ENCODE data around the gene LRRC9. TPM values are rescaled to one million over a fixed set of nuclear protein-coding genes. Genes with fewer than 3 reads are reported as not detected.

The LRRC9 gene
- total and polyA plus RNA-seq, 2 of the 13 experiments (the other 11 are each of a cell fraction or from before 2014, with no cell fraction given) = 0.08 to 0.18 TPM

DNA sequence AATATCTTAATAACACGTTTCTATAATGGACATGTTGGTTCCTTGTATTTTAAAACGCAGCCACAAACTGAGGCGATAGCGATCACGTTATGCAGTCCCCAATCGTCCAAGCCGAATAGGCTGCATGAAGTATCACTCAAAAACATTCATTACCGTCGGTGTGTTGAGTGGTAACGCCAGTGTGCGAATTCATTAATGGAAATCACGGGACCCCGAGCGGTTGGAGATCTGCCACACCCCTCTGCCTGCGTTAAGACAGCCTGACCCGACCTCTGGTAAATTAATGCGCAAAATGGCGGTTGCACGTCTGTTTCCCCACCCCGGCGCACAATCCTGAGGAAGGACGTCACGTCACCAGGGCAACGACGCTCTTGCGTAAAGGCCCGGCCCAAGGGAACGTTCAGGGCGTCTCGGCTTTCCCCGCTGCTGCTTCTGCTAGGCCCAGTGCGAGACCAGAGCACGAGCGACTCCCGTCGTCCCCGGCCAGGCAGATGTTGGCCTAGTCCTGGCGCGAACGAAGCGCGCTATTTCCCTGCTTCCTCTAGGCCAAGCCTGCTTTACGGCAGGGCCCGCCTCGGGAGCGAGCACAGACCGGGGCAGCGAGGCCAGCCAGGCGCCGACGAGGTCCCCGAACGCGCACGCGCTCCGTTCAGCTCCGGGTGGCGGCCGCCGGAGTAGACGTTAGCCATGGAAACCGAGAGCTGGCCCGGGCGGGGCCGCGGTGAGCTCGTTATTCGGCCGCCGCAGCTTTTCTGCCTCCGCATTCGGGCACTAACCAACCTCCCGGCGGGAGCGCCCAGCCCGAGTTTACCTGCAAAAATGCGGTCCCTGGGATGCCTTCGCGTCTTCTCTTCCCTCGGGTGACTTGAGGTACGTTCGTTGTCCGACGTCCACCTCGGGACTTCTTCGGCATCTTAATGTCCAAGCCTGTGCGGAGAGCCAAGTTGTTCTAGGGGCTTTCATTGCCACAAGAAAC, 171.9 kb downstream of the LRRC9 start, which contains the start of gene PCNX4 (continued):
- TF ChIP-seq, protein P1, sequence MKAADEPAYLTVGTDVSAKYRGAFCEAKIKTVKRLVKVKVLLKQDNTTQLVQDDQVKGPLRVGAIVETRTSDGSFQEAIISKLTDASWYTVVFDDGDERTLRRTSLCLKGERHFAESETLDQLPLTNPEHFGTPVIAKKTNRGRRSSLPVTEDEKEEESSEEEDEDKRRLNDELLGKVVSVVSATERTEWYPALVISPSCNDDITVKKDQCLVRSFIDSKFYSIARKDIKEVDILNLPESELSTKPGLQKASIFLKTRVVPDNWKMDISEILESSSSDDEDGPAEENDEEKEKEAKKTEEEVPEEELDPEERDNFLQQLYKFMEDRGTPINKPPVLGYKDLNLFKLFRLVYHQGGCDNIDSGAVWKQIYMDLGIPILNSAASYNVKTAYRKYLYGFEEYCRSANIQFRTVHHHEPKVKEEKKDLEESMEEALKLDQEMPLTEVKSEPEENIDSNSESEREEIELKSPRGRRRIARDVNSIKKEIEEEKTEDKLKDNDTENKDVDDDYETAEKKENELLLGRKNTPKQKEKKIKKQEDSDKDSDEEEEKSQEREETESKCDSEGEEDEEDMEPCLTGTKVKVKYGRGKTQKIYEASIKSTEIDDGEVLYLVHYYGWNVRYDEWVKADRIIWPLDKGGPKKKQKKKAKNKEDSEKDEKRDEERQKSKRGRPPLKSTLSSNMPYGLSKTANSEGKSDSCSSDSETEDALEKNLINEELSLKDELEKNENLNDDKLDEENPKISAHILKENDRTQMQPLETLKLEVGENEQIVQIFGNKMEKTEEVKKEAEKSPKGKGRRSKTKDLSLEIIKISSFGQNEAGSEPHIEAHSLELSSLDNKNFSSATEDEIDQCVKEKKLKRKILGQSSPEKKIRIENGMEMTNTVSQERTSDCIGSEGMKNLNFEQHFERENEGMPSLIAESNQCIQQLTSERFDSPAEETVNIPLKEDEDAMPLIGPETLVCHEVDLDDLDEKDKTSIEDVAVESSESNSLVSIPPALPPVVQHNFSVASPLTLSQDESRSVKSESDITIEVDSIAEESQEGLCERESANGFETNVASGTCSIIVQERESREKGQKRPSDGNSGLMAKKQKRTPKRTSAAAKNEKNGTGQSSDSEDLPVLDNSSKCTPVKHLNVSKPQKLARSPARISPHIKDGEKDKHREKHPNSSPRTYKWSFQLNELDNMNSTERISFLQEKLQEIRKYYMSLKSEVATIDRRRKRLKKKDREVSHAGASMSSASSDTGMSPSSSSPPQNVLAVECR (CRISPR knock-in tag; IDR thresholded peaks at IDR 0.05; ENCODE audit: borderline replicate concordance) = peak; percentile 95; the same call in 1 of the 2 replicates
- TF ChIP-seq ZNF274 (CRISPR knock-in tag; IDR thresholded peaks at IDR 0.05) (peak; percentile 97), ZBTB42 (CRISPR knock-in tag; IDR thresholded peaks at IDR 0.05) (peak; percentile 85; the same call in 1 of the 2 replicates), HNRNPL (IDR thresholded peaks at IDR 0.05; ENCODE audit: low read depth, low read length) (0 out of 2 replicates have a peak, but pooled peaks have one; percentile 54), HNF4A (CRISPR knock-in tag; IDR thresholded peaks at IDR 0.05) (peak; percentile 33), IKZF4 (CRISPR knock-in tag; IDR thresholded peaks at IDR 0.05; ENCODE audit: borderline replicate concordance, low read depth, not compliant biosample characterization) (peak; percentile 97), IKZF1 (IDR thresholded peaks at IDR 0.05) (no peak), SMYD3 (CRISPR knock-in tag; IDR thresholded peaks at IDR 0.05) (peak; percentile 67; the same call in 1 of the 2 replicates), NR2F6 (IDR thresholded peaks at IDR 0.05) (no peak), NR2F6 (CRISPR knock-in tag; IDR thresholded peaks at IDR 0.05) (peak; percentile 74), ZC3H4 (CRISPR knock-in tag; IDR thresholded peaks at IDR 0.05; ENCODE audit: borderline replicate concordance) (no peak), ZNF556 (CRISPR knock-in tag; IDR thresholded peaks at IDR 0.05; ENCODE audit: borderline replicate concordance) (peak; percentile 96; the same call in 1 of the 2 replicates), STAT5B (CRISPR knock-in tag; IDR thresholded peaks at IDR 0.05) (no peak), YEATS2 (CRISPR knock-in tag; IDR thresholded peaks at IDR 0.05; ENCODE audit: borderline replicate concordance) (peak; percentile 94), ZFP36L2 (CRISPR knock-in tag; IDR thresholded peaks at IDR 0.05) (no peak), SMAD3 (CRISPR knock-in tag; IDR thresholded peaks at IDR 0.05) (peak; percentile 59), RBAK (CRISPR knock-in tag; IDR thresholded peaks at IDR 0.05) (no peak), ETV6 (CRISPR knock-in tag; conservative IDR thresholded peaks at IDR 0.05) (no peak), NFE2 (CRISPR knock-in tag; IDR thresholded peaks at IDR 0.05) (0 out of 2 replicates have a peak, but pooled peaks have one; percentile 31)
- TF ChIP-seq, protein P2, sequence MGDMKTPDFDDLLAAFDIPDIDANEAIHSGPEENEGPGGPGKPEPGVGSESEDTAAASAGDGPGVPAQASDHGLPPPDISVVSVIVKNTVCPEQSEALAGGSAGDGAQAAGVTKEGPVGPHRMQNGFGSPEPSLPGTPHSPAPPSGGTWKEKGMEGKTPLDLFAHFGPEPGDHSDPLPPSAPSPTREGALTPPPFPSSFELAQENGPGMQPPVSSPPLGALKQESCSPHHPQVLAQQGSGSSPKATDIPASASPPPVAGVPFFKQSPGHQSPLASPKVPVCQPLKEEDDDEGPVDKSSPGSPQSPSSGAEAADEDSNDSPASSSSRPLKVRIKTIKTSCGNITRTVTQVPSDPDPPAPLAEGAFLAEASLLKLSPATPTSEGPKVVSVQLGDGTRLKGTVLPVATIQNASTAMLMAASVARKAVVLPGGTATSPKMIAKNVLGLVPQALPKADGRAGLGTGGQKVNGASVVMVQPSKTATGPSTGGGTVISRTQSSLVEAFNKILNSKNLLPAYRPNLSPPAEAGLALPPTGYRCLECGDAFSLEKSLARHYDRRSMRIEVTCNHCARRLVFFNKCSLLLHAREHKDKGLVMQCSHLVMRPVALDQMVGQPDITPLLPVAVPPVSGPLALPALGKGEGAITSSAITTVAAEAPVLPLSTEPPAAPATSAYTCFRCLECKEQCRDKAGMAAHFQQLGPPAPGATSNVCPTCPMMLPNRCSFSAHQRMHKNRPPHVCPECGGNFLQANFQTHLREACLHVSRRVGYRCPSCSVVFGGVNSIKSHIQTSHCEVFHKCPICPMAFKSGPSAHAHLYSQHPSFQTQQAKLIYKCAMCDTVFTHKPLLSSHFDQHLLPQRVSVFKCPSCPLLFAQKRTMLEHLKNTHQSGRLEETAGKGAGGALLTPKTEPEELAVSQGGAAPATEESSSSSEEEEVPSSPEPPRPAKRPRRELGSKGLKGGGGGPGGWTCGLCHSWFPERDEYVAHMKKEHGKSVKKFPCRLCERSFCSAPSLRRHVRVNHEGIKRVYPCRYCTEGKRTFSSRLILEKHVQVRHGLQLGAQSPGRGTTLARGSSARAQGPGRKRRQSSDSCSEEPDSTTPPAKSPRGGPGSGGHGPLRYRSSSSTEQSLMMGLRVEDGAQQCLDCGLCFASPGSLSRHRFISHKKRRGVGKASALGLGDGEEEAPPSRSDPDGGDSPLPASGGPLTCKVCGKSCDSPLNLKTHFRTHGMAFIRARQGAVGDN (CRISPR knock-in tag; IDR thresholded peaks at IDR 0.05) = peak; percentile 100

All from HepG2 (cell line).